Thoracic aorta (tissue), 2 donors: Measurements from ENCODE around the gene CAMK1. TPM values are rescaled to one million over a fixed set of nuclear protein-coding genes. Genes with fewer than 3 reads are reported as not detected.
A peak's percentile ranks its signal among the peaks of the same experiment; 100 is the strongest.

ENCODE experiments used
- ATAC-seq: fragments of 150-250 bp; one replicate; pipeline ENCODE4 v1.8.0; 2017; ENCODE audit warnings: low read depth; ENCODE audit not compliant: insufficient number of reproducible peaks, low FRiP score
- DNase-seq: peaks from one replicate; pipeline ENCODE4 v3.0.0-alpha.2; 2020; ENCODE audit warnings: low spot score
- H3K27ac ChIP-seq, 2 donors: fragments of 200-600 bp; sonication (generic); 1 replicate in 1 of 2; 2 replicates in 1 of 2; pipeline ENCODE4 v1.5.1; 2016; ENCODE audit warnings: mild to moderate bottlenecking in 2 of 2, moderate library complexity in 2 of 2
- H3K27me3 ChIP-seq: fragments of 200-600 bp; sonication (generic); replicated peaks from 2 replicates; pipeline ENCODE4 v1.6.0; 2016; ENCODE audit warnings: mild to moderate bottlenecking; ENCODE audit not compliant: insufficient read depth
- H3K36me3 ChIP-seq: fragments of 200-600 bp; sonication (generic); one replicate; pipeline ENCODE4 v1.5.1; 2016
- H3K4me1 ChIP-seq, 2 donors: fragments of 200-600 bp; sonication (generic); 1 replicate in 1 of 2; 2 replicates in 1 of 2; pipeline versions ENCODE4 v1.5.1 to v1.6.0; 2016; ENCODE audit warnings: low read depth in 2 of 2, mild to moderate bottlenecking in 1 of 2; ENCODE audit not compliant: control insufficient read depth in 1 of 2
- H3K4me3 ChIP-seq: fragments of 200-600 bp; sonication (generic); 2 replicates; pipeline ENCODE4 v1.5.1; 2016; ENCODE audit warnings: mild to moderate bottlenecking
- H3K9me3 ChIP-seq: fragments of 200-600 bp; sonication (generic); 2 replicates; pipeline ENCODE4 v1.5.1; 2016
- CTCF ChIP-seq: fragments of 200-600 bp; sonication (generic); IDR thresholded peaks from one replicate; pipeline ENCODE4 v1.5.1; 2019; ENCODE audit warnings: antibody characterized with exemption
- total RNA-seq, 2 donors: library from RNA; depleted of rRNA; stranded (reverse); fragments of >200 nt; gene quantifications; one replicate each; pipeline versions ENCODE4 v1.1.0 to v1.2.3, GENCODE V29; 2016

Gene CAMK1
- total RNA-seq, 2 donors from 2014 or later: 50.9 to 69.7 TPM

DNA sequence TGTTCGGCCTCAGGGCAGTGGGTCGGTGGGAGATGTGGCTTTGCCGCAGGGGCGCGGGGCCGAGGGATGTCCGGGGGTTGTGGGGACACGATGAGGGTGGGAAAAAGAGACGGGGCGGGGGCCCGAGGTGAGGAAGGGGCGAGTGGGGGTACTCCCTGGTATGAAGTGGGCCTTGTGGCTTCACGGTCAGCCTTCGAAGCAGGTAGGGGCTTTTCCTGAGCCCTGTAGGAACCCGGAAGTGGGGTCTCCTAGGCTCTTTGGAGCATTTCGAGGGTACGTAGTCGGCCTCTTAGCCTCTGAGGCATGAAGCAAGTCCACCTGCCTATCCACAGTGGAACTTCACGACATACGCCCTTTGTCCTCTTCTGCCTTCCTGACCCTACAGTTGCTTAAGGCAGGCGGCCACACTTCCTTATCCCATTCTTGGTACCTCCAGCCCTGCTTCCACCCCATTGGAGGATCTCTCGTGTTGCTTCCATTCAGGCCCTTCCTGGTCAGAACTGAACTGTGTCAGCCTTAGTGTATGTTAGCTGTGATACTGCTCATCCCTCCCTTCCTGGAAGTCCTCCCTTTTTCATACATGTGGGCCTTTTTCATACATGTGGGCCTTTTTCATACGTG, 23.5 kb upstream of the CAMK1 start:
- peaks cover 27% of the 10 kb centered on the region for H3K36me3 ChIP-seq
- peaks cover 17 to 40% of the 10 kb centered on the region in 2 donors for H3K4me1 ChIP-seq
- no peak for DNase-seq

GRCh38 chr3:9792405-9793160, 22.8 kb upstream of the CAMK1 start, which contains the start of the genes ARPC4 and TADA3:
Gene ARPC4 (plus strand): TSS chr3:9793082. CDS start chr3:9793122, 40 bp downstream.
Gene TADA3 (minus strand): TSS chr3:9792473. CDS start chr3:9791466, 1,007 bp downstream.
- H3K27ac ChIP-seq: peak within 1 kb of the TSS; percentile 99
- H3K36me3 ChIP-seq: peaks cover 20% of the 10 kb centered on the region
- no peaks in the 10 kb centered on the region for H3K9me3 ChIP-seq
- no peaks in the 10 kb centered on the region for H3K27me3 ChIP-seq
- H3K4me3 ChIP-seq: peak within 1 kb of the TSS; percentile 99
- peak; percentile 32 for TF ChIP-seq CTCF
- H3K4me1 ChIP-seq: peaks cover 17 to 40% of the 10 kb centered on the region in 2 donors
- ATAC-seq: peak; percentile 91
- DNase-seq: peak; percentile 83

More for the DNA sequence above, 23.5 kb upstream of the CAMK1 start:
- Histone ChIP-seq H3K27ac (peak overlapping the region; percentile 99), H3K27me3 (no peaks in the 10 kb centered on the region), H3K4me3 (peak overlapping the region; percentile 99), H3K9me3 (no peaks in the 10 kb centered on the region)
- no peak for TF ChIP-seq CTCF
- peak; percentile 33 for ATAC-seq

DNA sequence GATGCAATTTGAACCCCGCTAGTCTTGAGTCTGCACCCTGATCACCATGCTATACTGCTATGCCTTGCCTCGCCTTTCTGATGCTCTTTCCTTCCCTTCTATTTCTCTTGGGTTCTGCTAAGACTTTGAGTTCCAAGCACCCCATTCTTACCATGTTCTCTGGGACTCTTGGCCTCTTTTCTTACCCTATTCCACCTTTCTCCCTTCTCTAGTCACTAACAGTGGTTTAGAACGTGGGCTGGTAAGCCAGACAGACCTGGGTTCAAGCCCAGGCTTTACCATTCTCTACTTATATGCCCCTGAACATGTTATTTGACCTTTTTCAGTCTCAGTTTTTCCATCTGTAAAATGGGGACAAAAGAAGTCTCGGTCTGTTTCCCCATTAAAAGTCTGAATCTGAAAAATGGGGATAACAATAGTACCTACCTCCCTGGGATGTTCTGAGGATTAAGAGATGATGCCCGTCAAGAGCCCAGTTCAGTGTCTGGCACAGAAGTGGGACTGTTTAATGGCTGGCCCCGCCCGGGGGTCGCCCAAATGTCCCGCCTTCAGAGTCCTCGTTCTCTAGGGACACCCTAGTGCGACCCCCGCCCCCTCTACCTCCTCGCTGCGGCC, 22.1 kb upstream of the CAMK1 start:
- H3K27ac ChIP-seq: peak overlapping the region; percentile 99
- no peak for TF ChIP-seq CTCF
- no peaks in the 10 kb centered on the region for H3K27me3 ChIP-seq
- H3K9me3 ChIP-seq: no peaks in the 10 kb centered on the region
- H3K36me3 ChIP-seq: peaks cover 13% of the 10 kb centered on the region
- no peak for DNase-seq
- peak; percentile 7 for ATAC-seq
- H3K4me3 ChIP-seq: peak overlapping the region; percentile 99
- H3K4me1 ChIP-seq: peaks cover 17 to 40% of the 10 kb centered on the region in 2 donors

DNA sequence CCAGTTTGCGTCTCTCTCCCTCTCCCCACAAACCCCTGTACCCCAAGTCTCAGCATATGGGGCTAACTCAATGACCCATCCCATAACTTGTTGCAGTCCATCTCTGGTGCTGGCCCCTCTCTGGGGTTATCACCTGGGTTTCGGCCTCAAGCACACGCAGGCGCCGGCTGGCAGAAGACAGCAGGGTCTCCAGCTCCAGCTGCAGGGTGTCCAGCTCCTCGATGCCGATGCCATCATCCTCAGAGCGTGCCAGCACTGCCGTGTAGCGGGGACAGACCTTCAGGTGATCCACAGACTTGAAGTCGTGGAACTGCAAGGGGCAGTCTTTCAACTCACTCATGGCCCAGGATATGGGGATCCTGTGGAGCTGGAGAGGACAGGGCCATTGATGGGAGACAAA, 21.4 kb upstream of the CAMK1 start:
- Histone ChIP-seq H3K27ac (peak overlapping the region; percentile 18 to 99), H3K9me3 (no peaks in the 10 kb centered on the region), H3K27me3 (no peaks in the 10 kb centered on the region), H3K36me3 (peaks cover 12% of the 10 kb centered on the region), H3K4me1 (peaks cover 17 to 40% of the 10 kb centered on the region in 2 donors), H3K4me3 (peak overlapping the region; percentile 99)
- no peak for DNase-seq
- ATAC-seq: no peak
- no peak for TF ChIP-seq CTCF

- no peaks in the 10 kb centered on the region for H3K27me3 ChIP-seq
- H3K27ac ChIP-seq: no peak overlapping the region
- no peaks in the 10 kb centered on the region for H3K9me3 ChIP-seq
- no peak for ATAC-seq
- no peak for TF ChIP-seq CTCF
- H3K4me1 ChIP-seq: peaks cover 12 to 16% of the 10 kb centered on the region in 2 donors
- H3K4me3 ChIP-seq: no peak overlapping the region
- no peak for DNase-seq
- peaks cover 22% of the 10 kb centered on the region for H3K36me3 ChIP-seq
Measured at GRCh38 chr3:9787714-9788113, 18.0 kb upstream of the CAMK1 start.
